Kidney glomerular epithelial cell (primary cell): ENCODE results near the gene SRI.
A peak's percentile ranks its signal among the peaks of the same experiment; 100 is the strongest.
"Not testable (repeated sequence)": the region's sequence is repeated elsewhere in the genome, so short reads cannot be mapped to it uniquely, and the experiment has no call there.

Experiments used
- DNase-seq: peaks from one replicate; lab custom pipeline; 2025; lab: John Stamatoyannopoulos, UW

Gene SRI

DNA sequence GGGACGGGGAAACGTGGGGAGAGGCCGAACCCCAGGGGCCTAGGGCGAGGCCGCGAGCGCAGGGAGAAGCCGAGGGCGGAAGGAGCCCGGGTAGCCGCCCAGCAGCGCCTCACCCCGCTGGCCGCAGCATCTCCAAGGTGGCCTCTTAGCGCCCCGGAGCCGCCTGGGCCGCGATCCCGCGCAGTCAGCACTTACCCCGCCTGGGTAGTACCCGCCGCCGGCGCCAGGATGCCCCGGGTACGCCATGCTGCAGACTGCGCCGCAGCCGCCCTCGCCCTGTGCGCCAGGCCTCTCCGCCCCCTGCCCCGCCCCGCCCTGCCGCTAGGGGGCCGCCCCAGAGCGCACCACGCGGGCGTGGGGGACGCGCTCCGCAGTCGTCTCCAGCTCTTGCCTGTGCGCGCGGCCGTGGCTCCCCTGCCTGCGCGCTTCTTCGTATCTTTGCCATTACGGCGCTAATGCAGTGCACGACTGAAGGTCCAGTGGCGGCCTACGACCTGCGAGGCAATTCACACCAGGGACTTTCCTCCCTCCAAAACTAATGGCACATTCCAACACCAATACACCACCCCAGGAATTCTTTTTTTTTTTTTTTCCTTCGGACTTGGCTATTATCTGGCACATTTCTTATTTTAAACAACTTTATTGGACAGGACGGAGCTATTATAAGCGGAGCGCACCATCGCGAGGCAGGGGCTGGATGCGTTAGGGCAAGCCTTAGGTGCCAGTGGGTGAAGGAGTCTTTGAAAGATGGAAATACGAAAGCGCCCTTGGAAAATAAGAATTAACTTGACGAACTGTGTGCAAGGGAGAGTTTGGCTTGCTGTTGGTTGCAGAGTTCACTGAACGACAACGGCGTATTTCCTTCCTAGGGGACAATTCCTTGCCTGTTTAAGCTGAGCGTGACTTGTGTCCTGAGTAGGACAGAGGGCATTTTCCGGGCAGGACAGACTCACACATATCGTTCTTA lies at the start of gene SRI:
SRI (minus strand) TSS at position 258 of the 967 bp plus-strand sequence; CDS start at position 246, 12 bp downstream.
- DNase-seq = peak; percentile 72

DNA sequence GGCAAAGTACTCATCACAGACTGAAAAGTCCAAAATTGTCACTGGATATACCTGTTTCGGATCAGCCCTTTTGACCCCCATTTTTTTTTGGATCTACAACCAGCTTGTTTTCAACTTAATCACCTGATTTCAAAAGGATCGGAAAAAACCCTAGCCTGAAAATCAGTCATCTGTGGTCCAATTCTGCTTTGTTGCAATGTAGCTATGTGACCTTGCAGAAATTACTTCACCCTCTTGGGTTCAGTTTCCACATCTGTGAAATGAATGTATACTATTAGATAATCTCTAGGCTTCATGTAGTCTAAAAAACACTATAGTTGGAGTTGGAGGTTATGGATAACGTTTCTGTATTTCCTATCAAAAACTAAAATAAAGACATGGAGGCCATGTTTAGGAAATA lies 49.7 kb upstream of the SRI start:
- DNase-seq = no peak

- no peak for DNase-seq
These were observed 49.0 kb upstream of the SRI start for GRCh38 chr7:88268858-88269257.

GRCh38 chr7:88268051-88268450 lies 48.2 kb upstream of the SRI start:
- no peak for DNase-seq

DNA sequence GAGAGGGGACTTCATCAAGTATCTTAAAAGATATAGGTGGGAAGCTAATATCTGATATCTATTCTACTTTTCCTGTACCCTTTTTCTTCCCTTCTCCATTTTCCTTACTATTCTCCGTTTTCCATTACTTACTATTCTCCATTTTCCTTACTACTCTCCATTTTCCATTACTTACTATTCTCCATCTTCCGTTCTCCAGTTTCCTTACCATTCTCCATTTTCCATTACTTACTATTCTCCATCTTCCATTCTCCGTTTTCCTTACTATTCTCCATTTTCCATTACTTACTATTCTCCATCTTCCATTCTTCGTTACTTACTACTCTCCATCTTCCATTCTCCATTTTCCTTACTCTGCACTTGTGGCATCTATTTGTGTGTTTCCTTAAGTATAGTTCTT lies 47.6 kb upstream of the SRI start:
- no peak for DNase-seq

DNA sequence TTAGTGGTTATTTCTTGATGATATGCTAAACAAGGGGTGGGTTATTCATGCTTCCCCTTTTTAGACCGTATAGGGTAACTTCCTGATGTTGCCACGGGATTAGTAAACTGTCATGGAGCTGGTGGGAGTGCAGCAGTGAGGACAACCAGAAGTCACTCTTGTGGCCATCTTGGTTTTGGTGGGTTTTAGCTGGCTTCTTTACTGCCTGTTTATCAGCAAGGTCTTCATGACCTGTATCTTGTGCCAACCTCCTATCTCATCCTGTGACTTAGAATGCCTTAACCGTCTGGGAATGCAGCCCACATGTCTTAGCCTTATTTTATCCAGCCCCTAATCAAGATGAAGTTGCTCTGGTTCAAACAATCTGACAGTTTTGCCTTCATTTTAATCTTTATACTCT lies 45.1 kb upstream of the SRI start:
- DNase-seq = not testable (repeated sequence)

DNA sequence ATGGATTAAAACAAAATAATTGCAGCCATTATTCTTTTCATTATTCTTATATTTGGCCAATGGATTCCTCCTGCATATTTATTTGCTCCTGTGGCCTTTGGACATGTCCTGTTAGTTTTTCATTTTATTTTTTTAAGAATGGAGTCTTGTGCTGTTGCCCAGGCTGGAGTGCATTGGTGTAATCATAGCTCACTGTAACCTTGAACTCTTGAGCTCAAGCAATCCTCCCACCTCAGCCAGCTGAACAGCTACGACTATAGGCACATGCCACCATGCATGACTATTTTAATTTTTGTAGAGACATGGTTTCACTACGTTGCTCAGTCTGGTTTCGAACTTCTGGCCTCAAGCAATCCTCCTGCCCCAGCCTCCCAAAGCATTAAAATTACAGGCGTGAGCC lies 42.7 kb upstream of the SRI start:
- DNase-seq = no peak

- no peak for DNase-seq
These were observed 40.9 kb upstream of the SRI start for GRCh38 chr7:88260719-88261118.

DNA sequence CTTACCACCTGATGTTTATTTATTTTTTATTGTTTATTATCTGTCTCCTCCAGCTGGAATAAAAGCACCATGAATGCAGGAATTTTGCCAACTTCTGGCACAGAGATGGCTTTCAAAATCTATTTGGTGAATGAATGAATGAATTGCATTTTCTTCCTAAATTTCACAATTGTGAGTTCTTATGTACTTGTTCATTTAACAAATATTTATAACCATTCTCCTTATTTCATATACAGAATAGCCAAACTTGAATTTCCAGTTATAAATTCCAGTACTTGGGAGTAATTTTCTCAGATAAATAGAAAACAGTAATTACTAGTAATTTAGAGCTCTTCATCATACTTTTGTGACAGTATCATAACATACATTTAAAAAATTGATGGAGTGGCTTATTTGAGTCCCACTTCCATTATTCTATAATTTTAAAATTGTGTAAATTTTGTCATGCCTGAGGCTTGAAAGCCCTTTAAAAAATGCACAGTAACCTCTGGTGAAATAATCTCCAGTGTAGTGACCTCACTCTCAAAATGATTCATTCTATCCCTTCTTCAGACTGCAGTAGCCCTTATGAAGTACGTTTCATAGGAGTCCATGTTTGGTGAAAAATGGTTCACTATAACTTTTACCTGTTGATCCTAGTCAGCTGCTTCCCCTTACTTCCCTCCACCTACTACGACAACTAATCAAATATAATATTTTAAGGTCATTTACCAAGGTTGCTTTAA lies 40.0 kb upstream of the SRI start:
- no peak for DNase-seq

DNA sequence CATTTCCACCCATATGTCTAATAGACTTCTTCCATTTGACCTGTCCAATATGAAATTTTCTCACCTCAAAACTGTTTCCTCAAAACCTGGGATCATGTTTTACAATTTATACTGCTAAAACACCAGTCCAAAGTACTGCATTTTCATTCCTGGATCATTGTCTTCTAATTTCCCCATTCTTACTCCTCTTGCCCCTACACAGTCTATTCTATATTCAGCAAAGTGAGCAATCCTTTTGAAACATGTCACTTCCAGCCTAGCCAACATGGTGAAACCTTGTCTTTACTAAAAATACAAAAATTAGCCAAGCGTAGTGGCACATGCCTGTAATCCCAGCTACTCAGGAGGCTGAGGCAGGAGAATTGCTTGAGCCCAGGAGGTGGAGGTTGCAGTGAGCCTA lies 38.5 kb upstream of the SRI start:
- not testable (repeated sequence) for DNase-seq

- DNase-seq = no peak
These were observed 37.1 kb upstream of the SRI start for GRCh38 chr7:88256906-88257305.

- DNase-seq = peak; percentile 63
These were observed 35.0 kb upstream of the SRI start for GRCh38 chr7:88254721-88255424.

- DNase-seq = no peak
These were observed 33.8 kb upstream of the SRI start for GRCh38 chr7:88253640-88254039.

GRCh38 chr7:88244258-88244657 lies 24.4 kb upstream of the SRI start:
- DNase-seq = no peak

- DNase-seq = peak; percentile 63
These were observed 23.6 kb upstream of the SRI start for GRCh38 chr7:88243345-88243909.

DNA sequence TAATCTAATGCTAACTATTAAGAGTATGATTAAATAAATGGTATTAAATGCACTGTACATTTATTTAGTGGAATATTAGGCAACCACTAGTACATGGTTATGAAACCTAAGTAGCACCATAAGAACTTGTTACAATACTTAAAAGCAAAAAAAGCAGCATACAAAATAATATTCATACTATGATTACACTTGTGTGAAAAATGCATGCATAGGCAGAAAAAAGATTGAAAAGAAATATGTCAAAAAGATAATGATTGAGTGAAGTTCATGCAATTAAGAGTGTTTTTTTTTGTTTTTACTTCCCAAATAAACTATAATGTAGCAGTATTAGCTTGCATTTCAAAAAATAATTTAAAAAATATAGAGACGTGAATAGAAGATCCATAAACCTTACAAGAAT lies 20.0 kb upstream of the SRI start:
- DNase-seq = no peak

- no peak for DNase-seq
These were observed 14.0 kb upstream of the SRI start for GRCh38 chr7:88233828-88234227.

DNA sequence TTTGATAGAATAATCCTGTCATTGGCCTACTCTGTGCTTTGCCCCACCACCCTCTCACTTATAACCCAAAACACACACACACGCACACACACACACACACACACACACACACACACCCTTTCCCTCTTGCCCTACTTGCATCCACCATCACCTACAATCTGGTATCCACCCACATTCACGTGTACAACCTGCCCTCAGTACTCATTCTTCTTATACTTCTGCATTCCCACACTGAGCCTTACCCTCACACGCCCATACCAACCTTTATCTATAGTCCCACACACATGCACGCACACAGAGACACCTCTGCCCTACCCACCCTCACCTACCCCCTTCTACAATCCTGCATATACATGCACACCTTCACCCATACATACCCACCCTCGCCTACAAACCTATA lies 10.8 kb upstream of the SRI start:
- no peak for DNase-seq

GRCh38 chr7:88229302-88229995 lies 9.6 kb upstream of the SRI start:
- no peak for DNase-seq

DNA sequence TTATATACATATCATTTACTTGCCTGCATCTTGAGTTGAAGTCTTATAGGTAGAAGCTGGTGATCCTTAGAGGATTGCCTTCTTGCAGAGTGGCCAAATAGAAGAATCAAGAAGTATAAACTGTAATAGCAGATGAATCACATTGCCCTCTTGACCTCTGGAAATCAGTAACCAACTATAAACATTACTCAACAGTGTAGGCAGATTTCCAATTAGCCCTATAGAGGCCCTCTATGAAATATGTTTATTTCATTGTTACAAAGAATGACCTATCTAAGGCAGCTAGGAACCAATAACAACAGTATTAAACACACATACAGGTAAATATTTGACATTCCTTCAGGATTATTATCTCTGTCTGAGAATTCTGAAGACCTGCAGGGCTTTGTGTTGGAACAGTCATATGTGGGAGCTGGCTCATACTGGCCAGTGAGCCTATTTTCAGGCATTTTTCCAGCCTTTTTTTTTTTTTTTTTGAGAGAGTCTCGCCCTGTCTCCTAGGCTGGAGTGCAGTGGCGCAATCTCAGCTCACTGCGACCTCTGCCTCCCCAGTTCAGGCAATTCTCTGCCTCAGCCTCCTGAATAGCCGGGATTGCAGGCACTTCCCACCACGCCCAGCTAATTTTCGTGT lies 7.2 kb upstream of the SRI start:
- DNase-seq = peak; percentile 97

DNA sequence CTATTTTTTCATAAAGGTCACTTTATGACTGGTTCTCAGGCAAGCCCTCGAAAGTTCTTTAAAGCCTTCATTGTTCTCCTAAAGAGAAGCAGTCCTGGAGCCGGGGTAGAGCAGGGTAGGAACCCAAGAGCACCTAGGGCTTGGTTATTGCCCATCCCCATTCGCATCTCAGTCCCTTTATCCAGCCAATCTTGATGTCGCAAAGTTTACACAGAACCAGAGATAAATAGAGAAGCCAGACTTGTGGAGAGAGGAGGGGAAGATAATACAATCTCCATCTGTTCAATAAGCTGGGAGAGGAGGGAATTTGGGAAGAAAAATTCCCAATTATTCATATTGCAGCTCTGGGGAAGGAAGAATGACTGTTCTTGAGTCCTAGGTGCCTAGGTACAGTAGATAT lies 6.4 kb upstream of the SRI start:
- DNase-seq = no peak
